Measurements from ENCODE around the gene CYP1B1. TPM values are rescaled to one million over a fixed set of nuclear protein-coding genes. Genes with fewer than 3 reads are reported as not detected.

CYP1B1 gene
- polyA plus RNA-seq, 1 donor from 2014 or later, result not detected

DNA sequence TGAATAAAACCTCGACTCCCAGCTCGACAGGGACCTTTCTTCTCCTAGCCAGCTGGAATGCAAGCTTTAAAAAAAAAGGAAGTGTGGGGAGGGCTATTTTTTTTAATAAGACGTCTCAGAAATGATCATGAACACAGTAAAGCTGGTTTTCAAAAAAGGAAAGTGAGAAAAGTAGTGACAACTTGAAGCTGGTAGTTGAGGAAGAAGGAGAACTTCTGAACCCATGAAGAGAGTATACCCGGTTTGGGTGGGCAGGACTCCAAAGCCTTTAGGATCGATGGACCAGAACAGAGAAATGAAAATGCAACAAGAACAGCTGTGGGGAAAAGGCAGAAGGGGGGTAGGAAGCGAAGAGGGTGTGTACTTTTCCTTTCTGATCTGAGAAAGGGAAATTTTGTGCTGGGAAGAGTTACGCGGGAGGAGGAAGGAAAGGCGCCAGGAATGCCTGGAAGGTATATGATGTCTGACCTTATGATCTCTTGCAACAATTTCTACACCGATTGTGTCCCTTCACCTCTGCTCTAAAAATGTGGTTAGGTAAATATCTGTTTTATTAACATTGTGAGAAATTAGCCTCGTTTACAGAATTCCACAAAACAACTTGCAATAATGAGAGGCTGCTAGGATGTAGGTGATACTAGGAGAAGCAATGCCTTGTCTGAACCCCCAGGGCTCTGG is 22.6 kb upstream of the CYP1B1 start:
- Histone ChIP-seq H3K4me3 (ENCODE audit: low read length) (no peak overlapping the region), H2AFZ (ENCODE audit: low read depth, low read length) (no peak overlapping the region), H3K4me2 (ENCODE audit: low read length) (no peak overlapping the region), H3K9ac (ENCODE audit: low read length) (no peak overlapping the region), H4K20me1 (ENCODE audit: insufficient read depth) (no peaks in the 10 kb centered on the region), H3K9me2 (ENCODE audit: insufficient read depth, low read length) (no peaks in the 10 kb centered on the region), H3K27ac (ENCODE audit: low read length) (no peak overlapping the region), H3K9me3 (ENCODE audit: low read length) (no peaks in the 10 kb centered on the region), H3K27me3 (ENCODE audit: insufficient read depth, low read depth, low read length) (no peaks in the 10 kb centered on the region), H3K79me2 (replicated peaks; ENCODE audit: insufficient read depth, low read length) (no peaks in the 10 kb centered on the region), H3F3A (ENCODE audit: insufficient read depth, low read length, poor library complexity, severe bottlenecking) (no peaks in the 10 kb centered on the region), H3K36me3 (ENCODE audit: insufficient read depth, low read length) (no peaks in the 10 kb centered on the region)
- TF ChIP-seq, protein P1, sequence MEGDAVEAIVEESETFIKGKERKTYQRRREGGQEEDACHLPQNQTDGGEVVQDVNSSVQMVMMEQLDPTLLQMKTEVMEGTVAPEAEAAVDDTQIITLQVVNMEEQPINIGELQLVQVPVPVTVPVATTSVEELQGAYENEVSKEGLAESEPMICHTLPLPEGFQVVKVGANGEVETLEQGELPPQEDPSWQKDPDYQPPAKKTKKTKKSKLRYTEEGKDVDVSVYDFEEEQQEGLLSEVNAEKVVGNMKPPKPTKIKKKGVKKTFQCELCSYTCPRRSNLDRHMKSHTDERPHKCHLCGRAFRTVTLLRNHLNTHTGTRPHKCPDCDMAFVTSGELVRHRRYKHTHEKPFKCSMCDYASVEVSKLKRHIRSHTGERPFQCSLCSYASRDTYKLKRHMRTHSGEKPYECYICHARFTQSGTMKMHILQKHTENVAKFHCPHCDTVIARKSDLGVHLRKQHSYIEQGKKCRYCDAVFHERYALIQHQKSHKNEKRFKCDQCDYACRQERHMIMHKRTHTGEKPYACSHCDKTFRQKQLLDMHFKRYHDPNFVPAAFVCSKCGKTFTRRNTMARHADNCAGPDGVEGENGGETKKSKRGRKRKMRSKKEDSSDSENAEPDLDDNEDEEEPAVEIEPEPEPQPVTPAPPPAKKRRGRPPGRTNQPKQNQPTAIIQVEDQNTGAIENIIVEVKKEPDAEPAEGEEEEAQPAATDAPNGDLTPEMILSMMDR (IDR thresholded peaks at IDR 0.05; ENCODE audit: poor library complexity, severe bottlenecking), result no peak
- TF ChIP-seq TAF1 (IDR thresholded peaks at IDR 0.05; ENCODE audit: low read depth) (no peak), MXI1 (conservative IDR thresholded peaks at IDR 0.05; ENCODE audit: poor library complexity, severe bottlenecking) (no peak), SMC3 (conservative IDR thresholded peaks at IDR 0.05; ENCODE audit: poor library complexity) (no peak), EZH2 (IDR thresholded peaks at IDR 0.05; ENCODE audit: borderline replicate concordance, insufficient read depth, low read length, poor library complexity, severe bottlenecking) (no peak), POLR2AphosphoS5 (IDR thresholded peaks at IDR 0.05) (no peak)

DNA sequence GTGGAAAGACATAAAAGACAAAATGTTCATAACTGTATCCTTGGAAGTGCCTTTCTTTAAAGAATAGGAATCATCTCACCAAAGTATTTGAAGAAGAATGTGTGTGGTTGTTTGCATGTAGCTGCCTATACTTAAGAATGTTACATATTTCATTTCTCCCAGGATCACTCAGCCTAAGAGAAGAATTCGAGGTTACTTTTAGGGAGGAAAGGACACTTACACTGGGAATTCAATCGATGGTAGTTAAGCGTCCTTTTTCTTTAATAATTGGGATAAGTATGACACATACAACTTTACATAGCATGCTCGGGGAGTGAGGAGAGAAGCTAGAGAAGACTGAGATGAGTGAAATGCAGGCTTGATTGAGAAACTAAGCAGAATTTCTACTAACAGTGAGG is 22.0 kb upstream of the CYP1B1 start:
- Histone ChIP-seq H3K9me2 (ENCODE audit: insufficient read depth, low read length) (no peaks in the 10 kb centered on the region), H2AFZ (ENCODE audit: low read depth, low read length) (no peak overlapping the region), H3K9me3 (ENCODE audit: low read length) (no peaks in the 10 kb centered on the region), H3F3A (ENCODE audit: insufficient read depth, low read length, poor library complexity, severe bottlenecking) (no peaks in the 10 kb centered on the region), H3K27me3 (ENCODE audit: insufficient read depth, low read depth, low read length) (no peaks in the 10 kb centered on the region), H3K36me3 (ENCODE audit: insufficient read depth, low read length) (no peaks in the 10 kb centered on the region), H3K4me3 (ENCODE audit: low read length) (no peak overlapping the region), H3K9ac (ENCODE audit: low read length) (no peak overlapping the region), H3K79me2 (replicated peaks; ENCODE audit: insufficient read depth, low read length) (no peaks in the 10 kb centered on the region), H3K27ac (ENCODE audit: low read length) (no peak overlapping the region), H3K4me2 (ENCODE audit: low read length) (no peak overlapping the region), H4K20me1 (ENCODE audit: insufficient read depth) (no peaks in the 10 kb centered on the region)
- TF ChIP-seq, protein P1 (IDR thresholded peaks at IDR 0.05; ENCODE audit: poor library complexity, severe bottlenecking), result no peak
- TF ChIP-seq EP300 (conservative IDR thresholded peaks at IDR 0.05; ENCODE audit: poor library complexity, severe bottlenecking), result no peak

DNA sequence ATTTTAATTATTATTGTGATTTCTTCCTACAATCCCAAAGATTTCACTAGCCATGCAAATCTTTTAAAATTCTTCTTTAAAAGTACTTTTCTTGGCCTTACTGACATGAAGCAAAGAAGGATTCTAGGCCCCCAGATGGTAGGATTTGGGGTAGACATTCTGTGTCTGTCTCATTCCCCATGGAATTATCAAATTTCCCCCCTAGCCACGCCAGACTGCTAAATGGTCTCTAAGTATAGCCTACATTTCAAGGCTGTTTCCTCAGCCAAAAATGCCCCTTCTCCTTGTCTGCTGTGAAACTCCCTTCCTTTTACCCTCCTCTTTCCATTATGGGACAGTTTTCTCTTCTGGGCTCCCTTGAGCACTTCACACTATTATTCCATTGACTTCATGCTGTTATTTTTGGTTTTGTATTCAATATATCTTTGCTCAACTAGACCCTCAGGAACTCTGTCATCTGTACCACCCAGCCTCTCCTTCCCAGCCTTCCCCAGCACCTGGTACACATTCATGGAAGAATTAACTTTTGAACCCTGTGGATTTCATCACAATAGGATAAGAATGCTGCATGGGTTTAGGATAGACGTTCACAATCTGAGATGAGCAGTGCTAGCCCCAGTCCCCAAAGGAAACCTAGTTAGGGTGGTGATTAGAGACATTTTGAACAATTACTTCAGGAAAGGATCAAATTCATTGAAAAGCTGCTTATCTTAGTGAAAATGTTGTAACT is 21.5 kb upstream of the CYP1B1 start:
- no peak overlapping the region for H3K9ac ChIP-seq (ENCODE audit: low read length)
- no peak overlapping the region for H3K4me3 ChIP-seq (ENCODE audit: low read length)
- TF ChIP-seq, protein P1 (IDR thresholded peaks at IDR 0.05; ENCODE audit: poor library complexity, severe bottlenecking), result no peak
- TF ChIP-seq POLR2AphosphoS5 (IDR thresholded peaks at IDR 0.05) (no peak), TAF1 (IDR thresholded peaks at IDR 0.05; ENCODE audit: low read depth) (no peak), SMC3 (conservative IDR thresholded peaks at IDR 0.05; ENCODE audit: poor library complexity) (no peak), EP300 (conservative IDR thresholded peaks at IDR 0.05; ENCODE audit: poor library complexity, severe bottlenecking) (no peak), RAD21 (conservative IDR thresholded peaks at IDR 0.05) (no peak), EZH2 (IDR thresholded peaks at IDR 0.05; ENCODE audit: borderline replicate concordance, insufficient read depth, low read length, poor library complexity, severe bottlenecking) (no peak), MXI1 (conservative IDR thresholded peaks at IDR 0.05; ENCODE audit: poor library complexity, severe bottlenecking) (no peak)
- TF ChIP-seq, protein P2, sequence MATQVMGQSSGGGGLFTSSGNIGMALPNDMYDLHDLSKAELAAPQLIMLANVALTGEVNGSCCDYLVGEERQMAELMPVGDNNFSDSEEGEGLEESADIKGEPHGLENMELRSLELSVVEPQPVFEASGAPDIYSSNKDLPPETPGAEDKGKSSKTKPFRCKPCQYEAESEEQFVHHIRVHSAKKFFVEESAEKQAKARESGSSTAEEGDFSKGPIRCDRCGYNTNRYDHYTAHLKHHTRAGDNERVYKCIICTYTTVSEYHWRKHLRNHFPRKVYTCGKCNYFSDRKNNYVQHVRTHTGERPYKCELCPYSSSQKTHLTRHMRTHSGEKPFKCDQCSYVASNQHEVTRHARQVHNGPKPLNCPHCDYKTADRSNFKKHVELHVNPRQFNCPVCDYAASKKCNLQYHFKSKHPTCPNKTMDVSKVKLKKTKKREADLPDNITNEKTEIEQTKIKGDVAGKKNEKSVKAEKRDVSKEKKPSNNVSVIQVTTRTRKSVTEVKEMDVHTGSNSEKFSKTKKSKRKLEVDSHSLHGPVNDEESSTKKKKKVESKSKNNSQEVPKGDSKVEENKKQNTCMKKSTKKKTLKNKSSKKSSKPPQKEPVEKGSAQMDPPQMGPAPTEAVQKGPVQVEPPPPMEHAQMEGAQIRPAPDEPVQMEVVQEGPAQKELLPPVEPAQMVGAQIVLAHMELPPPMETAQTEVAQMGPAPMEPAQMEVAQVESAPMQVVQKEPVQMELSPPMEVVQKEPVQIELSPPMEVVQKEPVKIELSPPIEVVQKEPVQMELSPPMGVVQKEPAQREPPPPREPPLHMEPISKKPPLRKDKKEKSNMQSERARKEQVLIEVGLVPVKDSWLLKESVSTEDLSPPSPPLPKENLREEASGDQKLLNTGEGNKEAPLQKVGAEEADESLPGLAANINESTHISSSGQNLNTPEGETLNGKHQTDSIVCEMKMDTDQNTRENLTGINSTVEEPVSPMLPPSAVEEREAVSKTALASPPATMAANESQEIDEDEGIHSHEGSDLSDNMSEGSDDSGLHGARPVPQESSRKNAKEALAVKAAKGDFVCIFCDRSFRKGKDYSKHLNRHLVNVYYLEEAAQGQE (IDR thresholded peaks at IDR 0.05; ENCODE audit: borderline replicate concordance), result no peak
- H3F3A ChIP-seq (ENCODE audit: insufficient read depth, low read length, poor library complexity, severe bottlenecking), result no peaks in the 10 kb centered on the region
- H3K36me3 ChIP-seq (ENCODE audit: insufficient read depth, low read length), result no peaks in the 10 kb centered on the region
- no peak overlapping the region for H3K27ac ChIP-seq (ENCODE audit: low read length)
- no peak overlapping the region for H3K4me2 ChIP-seq (ENCODE audit: low read length)
- H2AFZ ChIP-seq (ENCODE audit: low read depth, low read length), result no peak overlapping the region
- H3K9me2 ChIP-seq (ENCODE audit: insufficient read depth, low read length), result no peaks in the 10 kb centered on the region
- no peaks in the 10 kb centered on the region for H3K27me3 ChIP-seq (ENCODE audit: insufficient read depth, low read depth, low read length)
- no peaks in the 10 kb centered on the region for H3K79me2 ChIP-seq (replicated peaks; ENCODE audit: insufficient read depth, low read length)
- no peaks in the 10 kb centered on the region for H4K20me1 ChIP-seq (ENCODE audit: insufficient read depth)
- H3K9me3 ChIP-seq (ENCODE audit: low read length), result no peaks in the 10 kb centered on the region

All from neural cell (in vitro differentiated cells).